GM19238 (cell line): ENCODE data around the gene AVEN.
A peak's percentile ranks its signal among the peaks of the same experiment; 100 is the strongest.
"Not testable (repeated sequence)": the region's sequence is repeated elsewhere in the genome, so short reads cannot be mapped to it uniquely, and the experiment has no call there.

Experiments used
- DNase-seq: peaks from one replicate; pipeline ENCODE4 v3.0.0; 2011; ENCODE audit warnings: low spot score; ENCODE audit not compliant: insufficient read length

The AVEN gene

GRCh38 chr15:34038871-34039789, at the start of gene AVEN:
Gene AVEN, minus strand, starts transcription at chr15:34039204. Its CDS starts 158 bp downstream, at chr15:34039046.
- peak; percentile 40 for DNase-seq

GRCh38 chr15:34085746-34086145, 46.7 kb upstream of the AVEN start:
- DNase-seq = no peak

GRCh38 chr15:34084086-34084485, 45.1 kb upstream of the AVEN start:
- DNase-seq = no peak

- no peak for DNase-seq
These were observed 40.9 kb upstream of the AVEN start for GRCh38 chr15:34079904-34080303.

- DNase-seq = no peak
These were observed 39.9 kb upstream of the AVEN start for GRCh38 chr15:34078900-34079299.

GRCh38 chr15:34076785-34077184, 37.8 kb upstream of the AVEN start:
- DNase-seq = no peak

- no peak for DNase-seq
These were observed 31.0 kb upstream of the AVEN start for GRCh38 chr15:34070003-34070402.

GRCh38 chr15:34065941-34066340, 26.9 kb upstream of the AVEN start:
- no peak for DNase-seq

- DNase-seq = no peak
These were observed 26.3 kb upstream of the AVEN start for GRCh38 chr15:34065261-34065660.

- DNase-seq = no peak
These were observed 25.4 kb upstream of the AVEN start for GRCh38 chr15:34064438-34064837.

- DNase-seq = no peak
These were observed 20.9 kb upstream of the AVEN start for GRCh38 chr15:34059946-34060345.

GRCh38 chr15:34059476-34059875, 20.5 kb upstream of the AVEN start:
- DNase-seq = no peak

- DNase-seq = no peak
These were observed 17.9 kb upstream of the AVEN start for GRCh38 chr15:34056911-34057310.

GRCh38 chr15:34055868-34056595, 17.0 kb upstream of the AVEN start:
- DNase-seq = no peak

- no peak for DNase-seq
These were observed 15.2 kb upstream of the AVEN start for GRCh38 chr15:34054081-34054707.

GRCh38 chr15:34050385-34050784, 11.4 kb upstream of the AVEN start:
- not testable (repeated sequence) for DNase-seq

- no peak for DNase-seq
These were observed 10.1 kb upstream of the AVEN start for GRCh38 chr15:34049112-34049511.

GRCh38 chr15:34047893-34048775, 9.1 kb upstream of the AVEN start:
- no peak for DNase-seq

- no peak for DNase-seq
These were observed 7.6 kb upstream of the AVEN start for GRCh38 chr15:34046471-34047145.

GRCh38 chr15:34043813-34044212, 4.8 kb upstream of the AVEN start:
- no peak for DNase-seq
